Lower leg skin (tissue), 4 donors: ENCODE measurements around the gene ATXN8OS. TPM values are rescaled to one million over a fixed set of nuclear protein-coding genes. Genes with fewer than 3 reads are reported as not detected.

Experiments used
- DNase-seq, 2 donors: peaks; one replicate each; pipeline ENCODE4 v3.0.0-alpha.2; 2019; ENCODE audit warnings: low spot score in 2 of 2
- H3K4me3 ChIP-seq: fragments of 200-600 bp; sonication (generic); 2 replicates; pipeline ENCODE4 v1.5.1; 2017; ENCODE audit warnings: mild to moderate bottlenecking, low read depth; ENCODE audit not compliant: poor library complexity, severe bottlenecking
- POLR2A ChIP-seq, 2 donors: fragments of 450-650 bp; IDR thresholded peaks; one replicate each; pipeline ENCODE4 v1.6.1; 2016 to 2017; ENCODE audit warnings: antibody characterized with exemption in 2 of 2, mild to moderate bottlenecking in 1 of 2, moderate library complexity in 1 of 2
- WGBS, 2 donors: methylation state at CpG; one replicate each; pipeline ENCODE4 v1.1.5; 2018; 5-methylcytosine and 5-hydroxymethylcytosine counted together
- intact Hi-C: fragments of 100-400 bp; cut with DNase I; formaldehyde crosslinking; loops from one replicate; pipeline ENCODE4 v1.15.0; 2023; ENCODE audit warnings: low total_unique reads
- total RNA-seq, 4 donors: library from RNA; depleted of rRNA; stranded (reverse); fragments of >200 nt; gene quantifications; one replicate each; pipeline ENCODE4 v1.1.0, GENCODE V29; 2016
- TF ChIP-seq, protein P1 (sequence below), 3 donors: fragments of 450-650 bp; IDR thresholded peaks; one replicate each; pipeline ENCODE4 v1.5.1; 2016; ENCODE audit warnings: antibody characterized with exemption in 3 of 3, mild to moderate bottlenecking in 3 of 3, moderate library complexity in 2 of 3

Gene ATXN8OS
- total RNA-seq, 4 donors from 2014 or later, result not detected

DNA sequence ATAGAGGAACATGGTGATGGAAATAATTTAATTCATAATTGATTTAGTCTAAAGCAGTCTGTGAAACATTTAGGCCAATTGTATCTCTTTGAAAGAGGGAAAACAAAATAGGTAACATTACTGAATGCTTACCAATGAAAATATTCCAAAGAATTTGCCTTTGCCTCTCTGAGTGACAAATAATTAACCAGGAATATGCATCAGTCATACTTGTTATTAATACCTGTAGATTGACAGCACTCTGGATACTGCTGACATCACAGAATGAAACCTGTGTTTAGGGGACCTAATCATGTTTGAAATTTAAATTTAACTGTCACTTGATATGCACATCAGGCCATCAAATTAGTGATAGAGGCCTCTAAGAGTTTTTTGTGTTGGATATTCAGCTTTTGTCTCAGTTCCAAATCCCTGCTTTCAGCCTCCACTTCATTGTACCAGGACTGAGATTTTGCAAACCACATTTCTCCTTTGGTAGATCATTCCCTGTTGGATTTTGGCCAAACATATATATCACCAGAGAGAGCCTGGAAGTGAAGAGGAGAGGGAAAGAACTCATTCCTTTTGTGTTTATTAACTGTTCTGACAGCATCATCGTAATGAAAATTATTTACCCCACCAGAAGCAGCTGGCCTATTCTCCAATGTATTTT lies 65.4 kb downstream of the ATXN8OS start:
- WGBS, 2 donors, result 40 to 59% methylated on average over 1 of the region's 1 CpG
- intact Hi-C loops, result no loop called here
- H3K4me3 ChIP-seq, result no peak overlapping the region
- no peak for DNase-seq
- TF ChIP-seq, protein P1, sequence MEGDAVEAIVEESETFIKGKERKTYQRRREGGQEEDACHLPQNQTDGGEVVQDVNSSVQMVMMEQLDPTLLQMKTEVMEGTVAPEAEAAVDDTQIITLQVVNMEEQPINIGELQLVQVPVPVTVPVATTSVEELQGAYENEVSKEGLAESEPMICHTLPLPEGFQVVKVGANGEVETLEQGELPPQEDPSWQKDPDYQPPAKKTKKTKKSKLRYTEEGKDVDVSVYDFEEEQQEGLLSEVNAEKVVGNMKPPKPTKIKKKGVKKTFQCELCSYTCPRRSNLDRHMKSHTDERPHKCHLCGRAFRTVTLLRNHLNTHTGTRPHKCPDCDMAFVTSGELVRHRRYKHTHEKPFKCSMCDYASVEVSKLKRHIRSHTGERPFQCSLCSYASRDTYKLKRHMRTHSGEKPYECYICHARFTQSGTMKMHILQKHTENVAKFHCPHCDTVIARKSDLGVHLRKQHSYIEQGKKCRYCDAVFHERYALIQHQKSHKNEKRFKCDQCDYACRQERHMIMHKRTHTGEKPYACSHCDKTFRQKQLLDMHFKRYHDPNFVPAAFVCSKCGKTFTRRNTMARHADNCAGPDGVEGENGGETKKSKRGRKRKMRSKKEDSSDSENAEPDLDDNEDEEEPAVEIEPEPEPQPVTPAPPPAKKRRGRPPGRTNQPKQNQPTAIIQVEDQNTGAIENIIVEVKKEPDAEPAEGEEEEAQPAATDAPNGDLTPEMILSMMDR (IDR thresholded peaks at IDR 0.05), result no peak
- no peak for TF ChIP-seq POLR2A (IDR thresholded peaks at IDR 0.05)

DNA sequence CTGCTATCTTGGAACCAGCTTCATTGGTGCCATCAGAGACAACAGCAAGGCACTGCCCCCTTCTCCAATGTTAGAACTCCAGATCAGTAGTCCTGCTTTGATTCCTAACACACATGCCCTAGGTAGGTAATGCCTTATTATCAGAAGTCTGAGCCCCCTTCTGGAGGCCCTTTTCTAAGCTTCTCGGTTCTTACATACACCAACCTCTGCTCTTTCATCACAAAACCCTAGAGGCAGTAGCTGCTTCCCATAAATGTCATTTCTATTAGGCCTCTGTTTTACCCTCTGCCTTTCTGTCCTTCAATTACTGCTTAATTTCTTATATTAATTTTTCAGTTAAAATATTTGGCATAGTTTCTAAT lies 66.0 kb downstream of the ATXN8OS start:
- intact Hi-C loops, result no loop called here

DNA sequence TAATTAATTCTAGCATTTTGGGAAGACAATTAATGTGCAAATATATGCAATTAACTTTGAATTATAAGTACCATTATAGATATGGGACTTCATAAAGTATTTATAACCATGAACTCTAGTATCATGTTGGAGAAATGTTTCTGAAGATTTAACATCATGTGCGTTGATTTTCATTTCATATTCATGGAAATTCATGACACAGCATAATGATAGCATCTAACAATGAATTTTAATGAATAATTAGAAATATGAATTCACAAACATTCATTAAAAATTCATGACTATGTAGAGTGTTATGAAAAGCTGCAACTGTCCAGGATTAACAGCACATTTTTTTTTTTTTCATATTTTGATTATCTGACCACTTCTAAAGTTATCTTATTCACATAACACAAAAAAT lies 70.7 kb downstream of the ATXN8OS start:
- no peak for TF ChIP-seq POLR2A (IDR thresholded peaks at IDR 0.05)
- TF ChIP-seq, protein P1 (IDR thresholded peaks at IDR 0.05), result no peak
- intact Hi-C loops, result no loop called here
- WGBS, 2 donors, result 82 to 90% methylated on average over 1 of the region's 1 CpG
- no peak for DNase-seq
- H3K4me3 ChIP-seq, result no peak overlapping the region

More for the DNA sequence above, 66.0 kb downstream of the ATXN8OS start:
- H3K4me3 ChIP-seq, result no peak overlapping the region
- WGBS, 2 donors, result 50 to 55% methylated on average over 1 of the region's 1 CpG
- no peak for DNase-seq
- TF ChIP-seq, protein P1 (IDR thresholded peaks at IDR 0.05), result no peak
- no peak for TF ChIP-seq POLR2A (IDR thresholded peaks at IDR 0.05)

Other genes with a start within 250 kb of the ATXN8OS start
- not detected for gene KLHL1, start 626 bp downstream of the ATXN8OS start, total RNA-seq